GM23338 (cell line): ENCODE data around the gene ENDOV. TPM values are rescaled to one million over a fixed set of nuclear protein-coding genes. Genes with fewer than 3 reads are reported as not detected.

Source experiments
- ATAC-seq: fragments of 200-7000 bp; cut with Tn5 transposase; 3 replicates; pipeline ENCODE4 v1.9.1; 2020
- DNase-seq: peaks from one replicate; pipeline ENCODE4 v3.0.0-alpha.2; 2015; ENCODE audit warnings: low spot score
- H2AFZ ChIP-seq: fragments of 200-600 bp; sonication (generic); 2 replicates; pipeline ENCODE4 v1.8.0; 2016; ENCODE audit warnings: antibody characterized with exemption, mild to moderate bottlenecking, moderate library complexity
- H3F3A ChIP-seq: fragments of 200-600 bp; sonication (generic); replicated peaks from 2 replicates; pipeline ENCODE4 v1.8.0; 2017; ENCODE audit warnings: antibody characterized with exemption, mixed run types, low read depth
- H3K27ac ChIP-seq: fragments of 200-600 bp; sonication (generic); 2 replicates; pipeline ENCODE4 v1.6.1; 2016; ENCODE audit warnings: low read depth
- H3K27me3 ChIP-seq: fragments of 200-600 bp; sonication (generic); 2 replicates; pipeline ENCODE4 v1.8.0; 2016; ENCODE audit warnings: mild to moderate bottlenecking, mixed run types, moderate library complexity; ENCODE audit not compliant: insufficient read depth
- H3K36me3 ChIP-seq: fragments of 200-600 bp; sonication (generic); 2 replicates; pipeline ENCODE4 v1.8.0; 2016; ENCODE audit warnings: mild to moderate bottlenecking; ENCODE audit not compliant: insufficient read depth
- H3K4me1 ChIP-seq: fragments of 200-600 bp; sonication (generic); 2 replicates; pipeline ENCODE4 v1.8.0; 2016; ENCODE audit warnings: mild to moderate bottlenecking, moderate library complexity; ENCODE audit not compliant: insufficient read depth
- H3K4me2 ChIP-seq: fragments of 200-600 bp; sonication (generic); 2 replicates; pipeline ENCODE4 v1.7.1; 2017; ENCODE audit warnings: mixed run types
- H3K4me3 ChIP-seq: fragments of 200-600 bp; sonication (generic); 2 replicates; pipeline ENCODE4 v1.6.1; 2016; ENCODE audit warnings: mixed run types
- H3K79me2 ChIP-seq: fragments of 200-600 bp; sonication (generic); replicated peaks from 2 replicates; pipeline ENCODE4 v1.8.0; 2017; ENCODE audit warnings: mild to moderate bottlenecking; ENCODE audit not compliant: insufficient read depth
- H3K9me2 ChIP-seq: fragments of 200-600 bp; sonication (generic); 2 replicates; pipeline ENCODE4 v1.8.0; 2017; ENCODE audit not compliant: insufficient read depth
- H4K20me1 ChIP-seq: fragments of 200-600 bp; sonication (generic); replicated peaks from 2 replicates; pipeline ENCODE4 v1.8.0; 2017; ENCODE audit warnings: mild to moderate bottlenecking; ENCODE audit not compliant: insufficient read depth
- H3K27ac Mint-ChIP-seq: 2 replicates; pipeline ENCODE4 v1.8.0; 2020; ENCODE audit warnings: inconsistent platforms, mild to moderate bottlenecking, moderate library complexity, mixed read lengths
- H3K27me3 Mint-ChIP-seq: 3 replicates; pipeline ENCODE4 v1.8.0; 2022; ENCODE audit warnings: low read depth, mild to moderate bottlenecking, moderate library complexity, mixed read lengths, inconsistent platforms; ENCODE audit not compliant: insufficient read depth, poor library complexity
- H3K36me3 Mint-ChIP-seq: 3 replicates; pipeline ENCODE4 v1.8.0; 2021; ENCODE audit warnings: low read depth, mild to moderate bottlenecking, inconsistent platforms, moderate library complexity, mixed read lengths
- H3K4me1 Mint-ChIP-seq: 3 replicates; pipeline ENCODE4 v1.8.0; 2020; ENCODE audit warnings: mild to moderate bottlenecking, inconsistent platforms, mixed read lengths
- H3K4me3 Mint-ChIP-seq: 3 replicates; pipeline ENCODE4 v1.8.0; 2021; ENCODE audit warnings: moderate library complexity, mild to moderate bottlenecking, inconsistent platforms, mixed read lengths
- H3K9me3 Mint-ChIP-seq: 3 replicates; pipeline ENCODE4 v1.8.0; 2020; ENCODE audit warnings: moderate library complexity, mild to moderate bottlenecking, inconsistent platforms, mixed read lengths
- CREB1 ChIP-seq: fragments of 250-450 bp; sonication (Bioruptor Pico); IDR thresholded peaks from 2 replicates; pipeline ENCODE4 v1.5.0; 2020; ENCODE audit warnings: low read depth, mild to moderate bottlenecking, moderate library complexity
- EZH2 ChIP-seq: fragments of 200-600 bp; sonication (generic); IDR thresholded peaks from one replicate; pipeline ENCODE4 v1.8.0; 2017; ENCODE audit warnings: antibody characterized with exemption, mild to moderate bottlenecking, low read depth; ENCODE audit not compliant: unreplicated experiment
- EZH2phosphoT487 ChIP-seq: fragments of 200-600 bp; sonication (generic); IDR thresholded peaks from one replicate; pipeline ENCODE4 v1.8.1; 2018; ENCODE audit warnings: antibody characterized with exemption; ENCODE audit not compliant: unreplicated experiment
- JUNB ChIP-seq: IDR thresholded peaks from one replicate; pipeline ENCODE4 v1.6.1; 2016; ENCODE audit warnings: antibody characterized with exemption; ENCODE audit not compliant: unreplicated experiment
- NANOG ChIP-seq: IDR thresholded peaks from 2 replicates; pipeline ENCODE4 v1.6.1; 2016; ENCODE audit warnings: antibody characterized with exemption, borderline replicate concordance
- POLR2AphosphoS5 ChIP-seq: IDR thresholded peaks from 2 replicates; pipeline ENCODE4 v1.6.1; 2016; ENCODE audit warnings: antibody characterized with exemption, low read depth
- REST ChIP-seq: IDR thresholded peaks from one replicate; pipeline ENCODE4 v1.6.1; 2018; ENCODE audit warnings: antibody characterized with exemption; ENCODE audit not compliant: unreplicated experiment
- ZNF331 ChIP-seq: fragments of 250-450 bp; sonication (Bioruptor Pico); IDR thresholded peaks from 2 replicates; pipeline ENCODE4 v1.5.0; 2020; ENCODE audit warnings: low read depth, mild to moderate bottlenecking, moderate library complexity
- ZNF462 ChIP-seq: fragments of 250-450 bp; sonication (Bioruptor Pico); IDR thresholded peaks from 2 replicates; pipeline ENCODE4 v1.5.0; 2020; ENCODE audit warnings: mild to moderate bottlenecking, moderate library complexity
- polyA plus RNA-seq: library from polyadenylated mRNA; unstranded; fragments of >200 nt; fragmentation: Nextera tagmentation; extraction: Ambion mirVana; gene quantifications from 2 replicates; pipeline ENCODE4 v1.2.1, GENCODE V29; 2016
- total RNA-seq: library from RNA; depleted of rRNA; stranded (reverse); fragments of >200 nt; shearing (Covaris generic); gene quantifications from 2 replicates; pipeline ENCODE4 v1.2.3, GENCODE V29; 2014
- TF ChIP-seq, protein P1 (sequence below), 2 experiments: fragments of 200-600 bp in 1 of 2; sonication (generic) in 1 of 2; conservative IDR thresholded peaks; 2 replicates each; pipeline versions ENCODE4 v1.5.1 to v1.6.1; 2016 to 2017; ENCODE audit warnings: antibody characterized with exemption in 2 of 2, low read depth in 2 of 2, mild to moderate bottlenecking in 2 of 2, moderate library complexity in 1 of 2
- TF ChIP-seq, protein P2 (sequence below): IDR thresholded peaks from 2 replicates; pipeline ENCODE4 v1.6.1; 2016; ENCODE audit warnings: antibody characterized with exemption

The ENDOV gene
- total and polyA plus RNA-seq, 2 experiments from 2014 or later, result 11.5 to 16.1 TPM

- no peaks in the 10 kb centered on the region for H3K79me2 ChIP-seq
- H4K20me1 ChIP-seq, result no peaks in the 10 kb centered on the region
- DNase-seq (no peak), ATAC-seq (peak; percentile 25)
- Mint-ChIP-seq H3K4me1 (peaks cover 10% of the 10 kb centered on the region), H3K27ac (peak overlapping the region; percentile 99), H3K4me3 (peak overlapping the region; percentile 95), H3K27me3 (peaks cover 30% of the 10 kb centered on the region), H3K9me3 (peaks cover 3% of the 10 kb centered on the region), H3K36me3 (no peaks in the 10 kb centered on the region; the same call in 2 of the 3 replicates)
- H3K4me3 ChIP-seq, result peak overlapping the region; percentile 87
- H3K36me3 ChIP-seq, result no peaks in the 10 kb centered on the region
- peaks cover 4% of the 10 kb centered on the region; the same call in 1 of the 2 replicates for H3K4me1 ChIP-seq
- H3K4me2 ChIP-seq, result peak overlapping the region; percentile 92
- no peaks in the 10 kb centered on the region for H3K27me3 ChIP-seq
- peak overlapping the region; percentile 81 for H3K27ac ChIP-seq
- no peaks in the 10 kb centered on the region for H3K9me2 ChIP-seq
- peak overlapping the region; percentile 81; the same call in 1 of the 2 replicates for H2AFZ ChIP-seq
- TF ChIP-seq CREB1 (CRISPR knock-in tag), result no peak
- TF ChIP-seq ZNF331, result no peak
- no peak for TF ChIP-seq JUNB
- TF ChIP-seq, protein P1, sequence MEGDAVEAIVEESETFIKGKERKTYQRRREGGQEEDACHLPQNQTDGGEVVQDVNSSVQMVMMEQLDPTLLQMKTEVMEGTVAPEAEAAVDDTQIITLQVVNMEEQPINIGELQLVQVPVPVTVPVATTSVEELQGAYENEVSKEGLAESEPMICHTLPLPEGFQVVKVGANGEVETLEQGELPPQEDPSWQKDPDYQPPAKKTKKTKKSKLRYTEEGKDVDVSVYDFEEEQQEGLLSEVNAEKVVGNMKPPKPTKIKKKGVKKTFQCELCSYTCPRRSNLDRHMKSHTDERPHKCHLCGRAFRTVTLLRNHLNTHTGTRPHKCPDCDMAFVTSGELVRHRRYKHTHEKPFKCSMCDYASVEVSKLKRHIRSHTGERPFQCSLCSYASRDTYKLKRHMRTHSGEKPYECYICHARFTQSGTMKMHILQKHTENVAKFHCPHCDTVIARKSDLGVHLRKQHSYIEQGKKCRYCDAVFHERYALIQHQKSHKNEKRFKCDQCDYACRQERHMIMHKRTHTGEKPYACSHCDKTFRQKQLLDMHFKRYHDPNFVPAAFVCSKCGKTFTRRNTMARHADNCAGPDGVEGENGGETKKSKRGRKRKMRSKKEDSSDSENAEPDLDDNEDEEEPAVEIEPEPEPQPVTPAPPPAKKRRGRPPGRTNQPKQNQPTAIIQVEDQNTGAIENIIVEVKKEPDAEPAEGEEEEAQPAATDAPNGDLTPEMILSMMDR (conservative IDR thresholded peaks at IDR 0.05; ENCODE audit: low read depth in 2 of 2), result no peak
- TF ChIP-seq NANOG, result no peak
- no peak for TF ChIP-seq EZH2phosphoT487
- no peak for TF ChIP-seq REST
- no peak for TF ChIP-seq ZNF462 (CRISPR knock-in tag)
- TF ChIP-seq EZH2, result no peak
- TF ChIP-seq, protein P2, sequence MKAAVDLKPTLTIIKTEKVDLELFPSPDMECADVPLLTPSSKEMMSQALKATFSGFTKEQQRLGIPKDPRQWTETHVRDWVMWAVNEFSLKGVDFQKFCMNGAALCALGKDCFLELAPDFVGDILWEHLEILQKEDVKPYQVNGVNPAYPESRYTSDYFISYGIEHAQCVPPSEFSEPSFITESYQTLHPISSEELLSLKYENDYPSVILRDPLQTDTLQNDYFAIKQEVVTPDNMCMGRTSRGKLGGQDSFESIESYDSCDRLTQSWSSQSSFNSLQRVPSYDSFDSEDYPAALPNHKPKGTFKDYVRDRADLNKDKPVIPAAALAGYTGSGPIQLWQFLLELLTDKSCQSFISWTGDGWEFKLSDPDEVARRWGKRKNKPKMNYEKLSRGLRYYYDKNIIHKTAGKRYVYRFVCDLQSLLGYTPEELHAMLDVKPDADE, result no peak
- no peak for TF ChIP-seq POLR2AphosphoS5
- H3F3A ChIP-seq, result 0 out of 2 replicates have a peak, but pooled peaks cover 4% of the 10 kb centered on the region
Observed at GRCh38 chr17:80453998-80454556, 39.1 kb downstream of the ENDOV start.
